Activated naive CD8-positive, alpha-beta T cell (primary cell): ENCODE results near the gene SMG6.

ENCODE experiments used
- H3K27ac Mint-ChIP-seq: one replicate; pipeline ENCODE4 v1.8.0; 2021; ENCODE audit warnings: mixed read lengths
- H3K27me3 Mint-ChIP-seq: one replicate; pipeline ENCODE4 v1.8.0; 2021; ENCODE audit warnings: mixed read lengths
- H3K36me3 Mint-ChIP-seq: one replicate; pipeline ENCODE4 v1.8.0; 2021; ENCODE audit warnings: mixed read lengths
- H3K4me1 Mint-ChIP-seq: one replicate; pipeline ENCODE4 v1.8.0; 2021; ENCODE audit warnings: low read depth, mixed read lengths
- H3K4me3 Mint-ChIP-seq: one replicate; pipeline ENCODE4 v1.8.0; 2021; ENCODE audit warnings: mild to moderate bottlenecking, mixed read lengths
- H3K9me3 Mint-ChIP-seq: one replicate; pipeline ENCODE4 v1.8.0; 2021; ENCODE audit warnings: low read depth, mixed read lengths

Gene SMG6

GRCh38 chr17:2034806-2035540 lies 268.6 kb downstream of the SMG6 start:
- H3K9me3 Mint-ChIP-seq = no peaks in the 10 kb centered on the region
- peaks cover 22% of the 10 kb centered on the region for H3K4me1 Mint-ChIP-seq
- peaks cover 4% of the 10 kb centered on the region for H3K36me3 Mint-ChIP-seq
- no peaks in the 10 kb centered on the region for H3K27me3 Mint-ChIP-seq
- H3K4me3 Mint-ChIP-seq = no peak overlapping the region
- no peak overlapping the region for H3K27ac Mint-ChIP-seq

- Mint-ChIP-seq H3K36me3 (peaks cover 4% of the 10 kb centered on the region), H3K4me3 (no peak overlapping the region), H3K27me3 (no peaks in the 10 kb centered on the region), H3K27ac (no peak overlapping the region), H3K9me3 (no peaks in the 10 kb centered on the region), H3K4me1 (peaks cover 22% of the 10 kb centered on the region)
These were observed 269.4 kb downstream of the SMG6 start for GRCh38 chr17:2034157-2034556.

GRCh38 chr17:2033153-2033552 lies 270.4 kb downstream of the SMG6 start:
- Mint-ChIP-seq H3K4me1 (peaks cover 23% of the 10 kb centered on the region), H3K9me3 (no peaks in the 10 kb centered on the region), H3K36me3 (peaks cover 4% of the 10 kb centered on the region), H3K4me3 (no peak overlapping the region), H3K27me3 (no peaks in the 10 kb centered on the region), H3K27ac (no peak overlapping the region)

GRCh38 chr17:2030779-2031163 lies 272.8 kb downstream of the SMG6 start:
- H3K27me3 Mint-ChIP-seq = peaks cover 6% of the 10 kb centered on the region
- peak overlapping the region; percentile 98 for H3K4me3 Mint-ChIP-seq
- H3K4me1 Mint-ChIP-seq = peaks cover 28% of the 10 kb centered on the region
- peaks cover 2% of the 10 kb centered on the region for H3K36me3 Mint-ChIP-seq
- H3K27ac Mint-ChIP-seq = peak overlapping the region; percentile 93
- H3K9me3 Mint-ChIP-seq = no peaks in the 10 kb centered on the region

- Mint-ChIP-seq H3K4me3 (peak within 1 kb of the TSS; percentile 98), H3K27ac (peak within 1 kb of the TSS; percentile 93), H3K36me3 (peaks cover 2% of the 10 kb centered on the region), H3K4me1 (peaks cover 28% of the 10 kb centered on the region), H3K27me3 (peaks cover 6% of the 10 kb centered on the region), H3K9me3 (no peaks in the 10 kb centered on the region)
These were observed 273.4 kb downstream of the SMG6 start, which contains the start of gene DPH1 for GRCh38 chr17:2029911-2030778. Gene DPH1 (plus strand): TSS chr17:2030153. CDS start chr17:2030170, 17 bp downstream.

GRCh38 chr17:2028737-2029136 lies 274.8 kb downstream of the SMG6 start:
- H3K27ac Mint-ChIP-seq = no peak overlapping the region
- peak overlapping the region; percentile 20 for H3K4me3 Mint-ChIP-seq
- peaks cover 6% of the 10 kb centered on the region for H3K27me3 Mint-ChIP-seq
- no peaks in the 10 kb centered on the region for H3K9me3 Mint-ChIP-seq
- peaks cover 2% of the 10 kb centered on the region for H3K36me3 Mint-ChIP-seq
- peaks cover 28% of the 10 kb centered on the region for H3K4me1 Mint-ChIP-seq

GRCh38 chr17:2028234-2028614 lies 275.4 kb downstream of the SMG6 start:
- Mint-ChIP-seq H3K9me3 (no peaks in the 10 kb centered on the region), H3K36me3 (peaks cover 2% of the 10 kb centered on the region), H3K4me1 (peaks cover 29% of the 10 kb centered on the region), H3K27ac (no peak overlapping the region), H3K4me3 (no peak overlapping the region), H3K27me3 (peaks cover 6% of the 10 kb centered on the region)

GRCh38 chr17:2027528-2028233 lies 275.9 kb downstream of the SMG6 start:
- Mint-ChIP-seq H3K4me1 (peaks cover 29% of the 10 kb centered on the region), H3K27me3 (peaks cover 6% of the 10 kb centered on the region), H3K4me3 (no peak overlapping the region), H3K9me3 (no peaks in the 10 kb centered on the region), H3K36me3 (peaks cover 2% of the 10 kb centered on the region), H3K27ac (no peak overlapping the region)

- Mint-ChIP-seq H3K27me3 (peaks cover 6% of the 10 kb centered on the region), H3K4me3 (peak overlapping the region; percentile 78), H3K4me1 (peaks cover 23% of the 10 kb centered on the region), H3K27ac (no peak overlapping the region), H3K36me3 (no peaks in the 10 kb centered on the region), H3K9me3 (no peaks in the 10 kb centered on the region)
These were observed 277.8 kb downstream of the SMG6 start for GRCh38 chr17:2025622-2026309.

- Mint-ChIP-seq H3K27me3 (peaks cover 6% of the 10 kb centered on the region), H3K9me3 (no peaks in the 10 kb centered on the region), H3K36me3 (no peaks in the 10 kb centered on the region), H3K4me3 (peak within 1 kb of the TSS; percentile 83), H3K4me1 (peaks cover 18% of the 10 kb centered on the region), H3K27ac (no peak within 1 kb of the TSS)
These were observed 278.4 kb downstream of the SMG6 start, which contains the start of gene RTN4RL1 for GRCh38 chr17:2025220-2025621. Gene RTN4RL1 (minus strand): TSS chr17:2025334. CDS start chr17:2024865, 469 bp downstream.

- peaks cover 7% of the 10 kb centered on the region for H3K27me3 Mint-ChIP-seq
- H3K27ac Mint-ChIP-seq = no peak overlapping the region
- H3K36me3 Mint-ChIP-seq = no peaks in the 10 kb centered on the region
- H3K4me3 Mint-ChIP-seq = peak overlapping the region; percentile 63
- peaks cover 18% of the 10 kb centered on the region for H3K4me1 Mint-ChIP-seq
- H3K9me3 Mint-ChIP-seq = no peaks in the 10 kb centered on the region
These were observed 278.9 kb downstream of the SMG6 start for GRCh38 chr17:2024572-2025219.

- Mint-ChIP-seq H3K9me3 (no peaks in the 10 kb centered on the region), H3K36me3 (no peaks in the 10 kb centered on the region), H3K27me3 (peaks cover 7% of the 10 kb centered on the region), H3K4me1 (peaks cover 18% of the 10 kb centered on the region), H3K4me3 (peak overlapping the region; percentile 83), H3K27ac (no peak overlapping the region)
These were observed 279.7 kb downstream of the SMG6 start for GRCh38 chr17:2023692-2024571.

GRCh38 chr17:2023256-2023655 lies 280.3 kb downstream of the SMG6 start:
- peak overlapping the region; percentile 73 for H3K4me3 Mint-ChIP-seq
- peak overlapping the region; percentile 58 for H3K27ac Mint-ChIP-seq
- peaks cover 17% of the 10 kb centered on the region for H3K4me1 Mint-ChIP-seq
- H3K9me3 Mint-ChIP-seq = no peaks in the 10 kb centered on the region
- no peaks in the 10 kb centered on the region for H3K36me3 Mint-ChIP-seq
- H3K27me3 Mint-ChIP-seq = peaks cover 7% of the 10 kb centered on the region
